Skin epidermis (tissue), 12 donors: ENCODE results near the gene IQSEC3.

Experiments used
- H3K27ac ChIP-seq, 21 experiments: fragments of 200-600 bp; sonication (generic) in 11 of 21; one replicate each; pipeline ENCODE4 v1.5.0; 2020; ENCODE audit warnings: mild to moderate bottlenecking in 3 of 21, inconsistent platforms in 2 of 21, moderate library complexity in 2 of 21
- H3K4me3 ChIP-seq, 7 experiments: fragments of 200-600 bp; sonication (generic) in 2 of 7; one replicate each; pipeline ENCODE4 v1.5.0; 2020; ENCODE audit warnings: inconsistent platforms in 2 of 7, mild to moderate bottlenecking in 2 of 7, moderate library complexity in 1 of 7

The IQSEC3 gene

DNA sequence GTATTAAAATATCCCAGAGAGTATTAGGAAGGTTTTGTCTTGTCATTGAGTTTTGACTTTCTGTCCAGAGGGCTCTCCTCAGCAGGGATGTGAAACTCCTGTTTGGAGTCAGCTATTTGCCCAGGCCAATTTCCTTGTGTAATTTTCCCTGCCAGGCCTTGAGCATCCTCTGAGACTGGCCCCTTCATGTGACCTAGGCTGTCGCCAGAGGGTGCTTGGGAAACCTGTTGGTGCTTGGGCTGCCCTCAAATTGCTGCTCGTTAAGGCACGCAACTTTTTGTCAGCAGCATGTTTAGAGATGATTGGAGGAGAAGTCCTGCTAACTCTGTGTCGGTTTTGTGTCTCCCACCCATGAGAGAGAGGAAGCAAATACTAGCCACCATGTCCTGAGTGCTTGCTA is 39.1 kb downstream of the IQSEC3 start:
- H3K4me3 ChIP-seq: no peak overlapping the region
- no peak overlapping the region for H3K27ac ChIP-seq

DNA sequence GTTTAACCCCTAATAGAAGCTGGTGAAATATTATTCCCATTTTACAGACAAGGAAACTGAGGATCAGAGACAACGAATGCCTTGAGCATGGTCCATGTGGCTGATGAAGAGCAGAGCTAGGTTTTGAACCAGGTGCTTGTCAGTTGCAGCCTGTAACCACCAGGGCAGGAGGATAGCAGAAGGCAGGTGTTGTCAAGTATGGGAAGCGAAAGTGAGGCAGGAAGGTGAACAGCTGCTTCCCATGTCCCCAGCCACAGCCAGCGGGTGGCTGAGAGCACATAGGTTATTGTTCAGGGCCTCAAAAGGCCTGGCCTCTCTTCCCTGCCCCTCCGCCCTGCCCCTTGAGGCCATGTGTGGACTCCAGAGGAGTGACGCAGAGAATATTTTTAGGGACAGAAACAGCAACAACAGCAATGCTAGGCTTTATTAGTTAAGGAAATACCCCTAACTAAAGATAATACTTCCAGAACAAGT is 39.6 kb downstream of the IQSEC3 start:
- Histone ChIP-seq H3K27ac (no peak overlapping the region), H3K4me3 (no peak overlapping the region)

DNA sequence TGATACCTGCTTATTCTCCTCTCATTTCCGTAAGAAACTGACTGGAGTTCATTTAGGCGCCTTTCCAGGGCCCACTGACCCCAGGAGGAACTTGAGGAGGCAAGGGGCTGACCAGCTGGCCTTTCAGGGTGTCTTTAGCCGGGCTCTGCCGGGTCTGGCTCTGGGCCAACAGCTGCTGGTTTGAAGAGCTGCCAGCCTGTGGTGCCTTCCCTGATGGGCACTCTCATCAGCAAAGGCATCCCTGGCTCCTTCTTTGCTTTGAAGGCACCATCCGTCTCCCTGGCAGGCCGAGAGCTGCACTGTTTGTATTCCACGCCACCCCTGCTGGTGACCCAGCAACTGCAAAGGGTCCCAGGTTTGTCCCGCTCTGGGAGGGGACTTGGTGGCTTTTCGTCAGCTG is 42.0 kb downstream of the IQSEC3 start:
- no peak overlapping the region for H3K27ac ChIP-seq
- no peak overlapping the region for H3K4me3 ChIP-seq

DNA sequence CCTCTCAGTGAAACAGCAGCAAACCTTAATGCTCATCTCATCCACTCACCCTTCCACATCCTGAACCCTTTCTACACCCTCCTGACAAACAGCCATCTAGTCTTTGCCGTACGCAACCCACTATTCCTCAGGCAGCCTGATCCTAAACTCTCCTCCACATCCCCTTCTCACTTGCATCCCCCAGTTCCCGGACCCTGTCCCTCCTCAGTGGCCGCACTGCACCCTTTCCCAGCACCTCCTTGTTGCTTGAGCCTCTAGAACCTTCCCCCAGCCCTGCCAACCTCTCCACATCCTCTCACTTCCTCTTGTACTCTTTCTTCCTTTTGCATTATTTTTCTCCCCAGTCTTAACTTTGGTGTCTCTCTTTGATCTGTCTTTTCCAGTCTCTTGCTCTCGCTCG is 42.9 kb downstream of the IQSEC3 start:
- Histone ChIP-seq H3K27ac (peak overlapping the region in 1 of 21 experiments; percentile 24), H3K4me3 (no peak overlapping the region)

DNA sequence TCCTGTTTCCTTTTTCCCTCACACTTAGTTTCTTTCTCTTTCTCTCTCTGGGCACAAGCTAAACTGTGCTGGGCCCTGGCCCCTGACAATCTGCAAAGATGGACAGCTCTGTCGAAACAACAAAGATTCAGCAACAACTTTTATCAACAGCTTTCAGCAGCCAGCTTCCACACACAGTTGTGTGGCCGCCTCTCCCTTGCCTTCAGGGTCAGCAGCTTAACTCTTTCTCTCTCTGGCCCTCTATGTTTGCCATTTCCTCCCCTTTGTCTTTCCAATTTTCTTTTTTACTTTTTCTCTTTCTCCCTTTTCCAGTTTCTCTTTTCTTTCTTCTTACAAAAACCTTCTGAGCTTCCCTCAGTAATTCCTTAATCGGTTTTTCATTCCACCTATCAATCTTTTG is 43.3 kb downstream of the IQSEC3 start:
- peak overlapping the region in 1 of 21 experiments; percentile 24 for H3K27ac ChIP-seq
- H3K4me3 ChIP-seq: no peak overlapping the region

DNA sequence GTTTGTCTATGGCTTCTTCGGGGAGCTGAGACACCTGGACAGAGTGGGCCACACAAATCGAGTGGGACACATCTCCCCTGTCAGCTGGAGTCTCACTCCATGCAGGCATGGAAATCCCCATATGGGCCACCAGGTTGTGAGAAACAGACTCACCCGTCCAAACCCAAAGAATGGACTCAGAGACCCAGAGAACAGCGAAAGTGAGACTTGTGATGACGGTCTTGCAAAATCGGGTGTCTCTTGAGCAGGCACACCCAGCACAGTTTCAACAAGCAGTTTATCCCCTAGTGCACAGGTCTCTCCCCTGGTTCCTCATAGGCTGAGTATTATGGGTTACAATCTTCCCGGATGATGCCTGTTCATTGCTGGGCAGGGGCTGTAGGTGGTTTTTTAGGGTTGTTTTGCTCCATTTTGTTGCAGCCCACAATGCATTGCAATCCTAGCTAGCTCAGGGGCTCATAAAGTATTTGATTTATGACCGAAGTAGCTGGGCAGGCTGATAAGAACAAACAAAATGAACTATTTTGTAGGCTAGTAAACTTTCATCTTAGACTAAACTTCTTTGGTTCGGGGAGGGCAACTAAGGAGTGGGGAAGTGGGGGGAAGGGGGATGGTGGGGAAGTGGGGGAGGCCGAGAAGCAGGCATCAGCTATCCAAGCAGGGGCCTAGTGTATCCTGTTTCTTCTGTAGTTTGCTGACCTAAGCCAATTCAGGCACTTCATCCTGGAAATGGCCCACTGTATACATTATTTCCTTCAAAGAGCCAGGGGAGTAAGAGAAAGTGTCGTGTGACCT is 45.3 kb downstream of the IQSEC3 start:
- Histone ChIP-seq H3K4me3 (no peak overlapping the region), H3K27ac (peak overlapping the region in 1 of 21 experiments; percentile 36)

DNA sequence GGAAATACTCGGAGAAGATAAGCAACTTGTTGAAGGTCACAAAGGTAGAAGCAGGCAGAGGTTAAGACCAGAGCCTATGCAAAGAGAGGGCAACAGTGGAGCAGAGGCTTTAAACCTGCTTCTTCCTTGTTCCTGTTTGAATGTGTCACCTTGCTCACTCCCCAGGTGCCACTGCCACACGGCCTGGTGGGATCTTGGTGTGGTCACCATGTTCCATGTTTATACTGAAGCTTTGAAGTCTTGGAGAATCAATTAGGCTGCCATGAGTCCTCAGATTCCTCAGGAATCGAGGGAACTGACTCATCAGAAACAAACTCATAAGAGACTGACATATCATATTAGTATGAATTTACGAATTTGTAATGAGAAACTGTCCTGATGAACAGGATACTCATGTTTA is 46.8 kb downstream of the IQSEC3 start:
- Histone ChIP-seq H3K4me3 (no peak overlapping the region), H3K27ac (no peak overlapping the region)

DNA sequence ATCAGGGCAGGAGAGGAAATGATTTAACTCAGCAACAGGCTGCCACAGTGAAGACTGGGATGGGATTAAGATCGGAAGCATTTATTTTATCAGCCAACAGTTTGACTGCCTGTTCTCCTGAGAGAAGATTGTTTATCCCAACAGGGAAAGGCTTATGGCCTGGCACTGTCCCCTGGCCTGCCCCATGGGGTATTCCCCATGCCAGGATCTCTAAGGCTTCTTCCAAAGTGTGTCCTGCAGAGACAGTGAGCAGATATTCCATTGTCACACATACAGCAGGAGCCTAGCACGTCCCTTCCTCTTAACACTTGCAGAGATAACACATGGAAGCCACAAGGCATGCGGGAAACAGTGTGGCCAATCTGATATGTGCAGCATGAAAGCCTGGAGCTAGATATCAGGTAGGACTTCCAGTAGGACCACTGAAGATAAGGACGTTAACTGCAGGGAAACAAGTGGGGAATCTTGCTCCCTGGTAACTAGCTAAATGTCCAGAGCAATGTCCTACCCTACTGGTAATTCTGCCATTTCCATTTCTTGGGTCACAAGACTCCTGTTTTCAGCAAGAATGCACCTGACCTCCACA is 48.2 kb downstream of the IQSEC3 start:
- Histone ChIP-seq H3K4me3 (no peak overlapping the region), H3K27ac (no peak overlapping the region)

DNA sequence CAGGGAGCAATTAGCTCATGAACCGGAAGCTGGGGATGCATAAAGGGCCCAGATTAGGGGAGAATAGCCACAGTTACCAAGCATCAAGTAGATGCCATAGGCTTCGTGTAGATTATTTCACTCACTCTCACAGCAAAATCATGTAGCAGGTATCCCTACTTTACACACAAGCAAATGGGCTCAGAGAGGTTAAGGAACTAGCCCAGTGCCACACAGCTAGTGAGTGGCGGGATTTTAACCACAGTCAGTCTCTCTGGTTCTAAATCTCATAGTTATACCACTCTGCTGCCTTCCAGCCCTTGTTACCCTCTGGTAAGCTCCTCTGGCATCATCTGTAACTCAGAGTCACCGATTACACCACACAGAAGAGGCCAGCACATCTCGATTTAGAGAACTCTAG is 49.0 kb downstream of the IQSEC3 start:
- H3K27ac ChIP-seq: no peak overlapping the region
- no peak overlapping the region for H3K4me3 ChIP-seq

DNA sequence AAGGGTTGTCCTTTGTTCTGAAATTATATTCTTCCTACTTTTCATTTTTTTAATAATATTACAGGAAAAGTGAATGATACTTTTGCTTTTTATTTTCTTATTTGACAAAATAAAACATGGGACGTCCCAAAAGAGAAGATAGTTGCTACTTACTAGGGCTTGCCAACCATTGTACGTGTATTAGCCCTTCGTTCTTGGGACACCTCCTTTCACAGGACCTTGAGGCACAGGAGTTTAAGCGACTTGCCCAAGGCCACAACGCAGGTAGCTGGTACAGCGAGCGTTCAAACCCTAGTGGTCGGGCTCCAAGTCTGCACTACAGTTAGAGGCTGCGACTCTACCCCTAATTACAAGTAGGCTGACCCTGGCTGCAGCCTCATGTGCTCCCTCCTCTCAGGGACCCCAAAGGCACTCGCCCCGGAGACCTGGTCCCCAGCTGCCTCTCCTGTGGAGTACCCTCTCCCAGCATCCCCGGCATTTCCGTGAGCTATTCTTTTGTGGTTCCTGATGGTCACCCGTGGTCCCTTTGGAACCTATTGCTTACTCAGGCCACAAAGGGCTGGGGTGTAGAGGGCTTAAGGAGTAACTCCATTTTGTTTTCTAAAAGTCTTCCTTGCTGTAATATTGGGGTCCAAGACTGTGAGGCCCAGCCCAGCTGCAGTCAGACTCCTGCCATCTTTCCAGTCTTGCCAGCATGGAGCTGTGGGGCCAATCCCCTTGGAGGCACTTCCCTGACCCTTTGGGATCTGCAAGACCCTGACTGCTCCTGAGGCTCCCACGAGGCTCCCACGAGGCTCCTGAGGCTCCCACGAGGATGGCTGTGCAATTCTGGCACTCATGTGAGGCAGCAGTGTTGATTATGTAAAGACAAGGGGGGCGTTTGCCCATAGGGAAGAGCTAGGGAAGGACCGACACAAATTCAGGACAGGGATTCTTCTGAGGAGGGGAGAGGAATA is 49.7 kb downstream of the IQSEC3 start:
- Histone ChIP-seq H3K4me3 (no peak overlapping the region), H3K27ac (no peak overlapping the region)

DNA sequence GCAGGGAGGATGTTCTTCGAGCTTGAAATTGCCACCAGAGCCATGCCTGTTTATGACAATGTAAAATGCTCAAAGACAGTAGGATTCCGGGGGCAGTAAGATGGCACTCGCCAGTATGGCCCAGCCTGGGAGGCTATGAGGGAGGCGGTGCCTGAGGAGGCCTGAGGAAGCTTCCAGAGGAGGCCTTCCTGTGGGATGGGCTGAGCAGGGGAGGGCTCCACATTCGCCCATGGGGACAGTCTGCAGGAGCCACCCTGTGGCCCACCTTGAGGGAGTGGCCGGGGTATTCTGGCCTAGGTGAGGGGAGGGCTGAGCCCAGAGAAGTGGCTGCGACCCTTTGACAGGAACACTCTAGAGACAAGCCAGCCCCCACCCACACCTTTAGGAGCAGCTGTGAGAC is 50.7 kb downstream of the IQSEC3 start:
- Histone ChIP-seq H3K27ac (no peak overlapping the region), H3K4me3 (no peak overlapping the region)

DNA sequence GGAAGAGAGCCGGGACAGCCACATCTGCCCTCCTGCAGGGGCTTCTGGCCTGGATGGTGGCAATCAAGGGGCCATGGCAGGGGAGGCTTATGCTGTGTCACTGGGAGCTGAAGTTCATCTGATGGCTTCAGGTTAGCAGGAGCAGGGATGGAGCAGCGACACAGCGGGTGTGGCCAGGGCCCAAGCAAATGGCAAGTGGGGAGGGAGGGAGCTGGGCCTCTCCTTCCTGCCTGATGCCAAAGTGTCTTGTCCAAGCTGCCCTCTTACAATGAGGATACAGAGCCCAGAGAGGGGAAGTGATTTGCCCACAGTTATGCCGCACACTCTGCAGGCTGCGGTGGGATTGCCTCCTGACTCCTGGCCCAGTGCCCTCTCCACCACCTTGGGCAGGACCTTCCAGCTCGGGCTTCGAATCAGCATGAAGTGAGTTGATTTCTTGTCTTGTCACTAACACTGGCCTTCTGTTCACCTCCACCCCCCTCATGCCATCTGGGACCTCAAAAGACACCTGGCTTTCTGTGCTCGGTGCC is 51.3 kb downstream of the IQSEC3 start:
- no peak overlapping the region for H3K4me3 ChIP-seq
- H3K27ac ChIP-seq: no peak overlapping the region

DNA sequence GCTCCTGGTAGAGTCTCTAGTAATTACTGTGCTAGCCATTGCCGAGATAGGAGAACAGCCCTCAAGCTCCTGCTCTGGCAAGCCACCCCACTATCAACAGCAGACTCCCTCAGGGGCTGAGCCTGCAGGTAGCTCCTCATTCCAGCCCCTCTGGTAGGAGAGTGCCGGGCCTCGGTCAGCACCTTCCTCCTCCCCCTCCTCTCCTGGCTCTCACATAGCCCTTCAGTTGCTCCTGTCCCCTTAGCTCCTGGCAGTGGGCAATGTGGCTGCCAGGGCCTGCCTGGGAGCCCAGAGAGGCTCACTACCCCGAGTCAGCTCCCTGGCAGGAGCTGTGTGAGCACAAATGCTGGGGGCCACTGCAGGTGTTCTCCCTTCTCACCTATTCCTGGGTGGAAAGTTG is 52.0 kb downstream of the IQSEC3 start:
- H3K27ac ChIP-seq: no peak overlapping the region
- H3K4me3 ChIP-seq: no peak overlapping the region

DNA sequence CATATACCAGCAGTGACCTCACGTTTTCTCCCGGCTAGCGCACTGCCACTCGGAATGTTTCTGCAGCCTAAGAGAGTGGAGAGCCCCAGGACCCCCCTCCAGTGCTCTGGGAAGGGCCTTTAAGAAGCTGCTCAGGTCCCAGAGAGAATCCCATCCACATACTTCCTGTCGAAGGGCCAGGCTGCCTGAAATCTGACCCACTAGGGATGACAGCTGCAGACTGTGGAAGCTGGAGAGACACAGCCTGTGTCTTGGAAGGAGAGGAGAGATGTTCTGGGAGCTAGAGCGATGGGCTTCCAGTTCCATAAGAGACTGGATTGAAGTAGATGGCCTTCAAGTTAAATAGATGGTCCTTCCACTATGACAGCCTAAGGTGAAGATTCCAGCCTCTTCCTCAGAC is 54.4 kb downstream of the IQSEC3 start:
- Histone ChIP-seq H3K4me3 (no peak overlapping the region), H3K27ac (no peak overlapping the region)

DNA sequence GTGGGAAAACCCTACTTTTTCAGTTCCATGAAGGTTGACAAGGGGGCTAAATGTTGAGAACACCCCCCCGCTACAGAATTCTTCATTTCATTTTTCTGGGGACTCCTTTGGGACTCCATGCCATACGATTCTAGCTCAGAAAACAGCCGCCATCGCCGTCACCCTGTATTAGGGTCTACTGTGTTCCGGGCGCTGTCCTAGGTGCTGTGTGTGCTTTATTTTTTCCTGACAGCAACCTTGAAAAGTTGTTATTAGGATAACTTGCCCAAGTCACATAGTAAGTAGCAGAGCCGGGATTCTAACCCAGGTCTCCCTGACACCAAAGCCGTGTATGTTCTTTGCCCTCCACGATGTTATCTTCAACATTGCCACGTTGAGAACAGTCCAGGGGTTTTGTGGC is 55.1 kb downstream of the IQSEC3 start:
- Histone ChIP-seq H3K27ac (no peak overlapping the region), H3K4me3 (no peak overlapping the region)

DNA sequence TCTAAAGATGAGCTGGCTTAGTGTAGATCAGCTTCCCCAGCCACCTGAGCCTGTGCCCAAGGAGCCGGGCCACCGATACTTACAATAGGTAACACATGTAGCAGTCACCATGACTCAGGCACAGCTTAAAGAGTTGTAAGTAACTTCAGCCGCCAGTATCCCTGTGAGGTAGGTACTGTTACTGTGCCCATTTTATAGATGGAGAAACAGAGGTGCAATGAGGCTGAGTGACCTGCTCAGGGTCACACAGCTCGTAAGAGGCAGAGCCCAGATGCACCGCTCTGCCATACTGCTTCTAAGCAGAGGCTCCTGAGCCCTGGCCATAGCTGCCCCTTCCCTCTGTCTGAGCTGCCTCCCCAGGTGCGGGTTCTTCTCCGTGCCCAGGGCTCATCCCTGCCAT is 58.5 kb downstream of the IQSEC3 start:
- Histone ChIP-seq H3K4me3 (no peak overlapping the region), H3K27ac (no peak overlapping the region)

DNA sequence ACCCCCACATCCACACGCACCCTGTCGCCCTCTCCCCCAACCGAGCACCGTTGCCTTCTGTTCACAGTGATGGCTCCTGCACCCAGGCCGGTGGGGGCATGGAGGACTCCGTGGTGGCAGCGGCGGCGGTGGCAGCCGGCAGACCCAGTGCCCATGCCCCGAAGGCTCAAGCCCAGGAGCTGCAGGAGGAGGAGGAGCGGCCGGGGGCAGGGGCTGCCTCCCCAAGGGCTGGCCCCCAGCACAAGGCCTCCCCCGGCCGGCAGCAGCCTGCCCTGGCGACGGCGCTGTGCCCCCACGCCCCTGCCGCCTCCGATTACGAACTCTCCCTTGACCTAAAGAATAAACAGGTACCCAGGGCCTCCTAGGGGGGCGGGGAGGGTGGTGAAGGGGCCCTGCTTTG is 59.0 kb downstream of the IQSEC3 start:
- no peak overlapping the region for H3K4me3 ChIP-seq
- H3K27ac ChIP-seq: no peak overlapping the region

DNA sequence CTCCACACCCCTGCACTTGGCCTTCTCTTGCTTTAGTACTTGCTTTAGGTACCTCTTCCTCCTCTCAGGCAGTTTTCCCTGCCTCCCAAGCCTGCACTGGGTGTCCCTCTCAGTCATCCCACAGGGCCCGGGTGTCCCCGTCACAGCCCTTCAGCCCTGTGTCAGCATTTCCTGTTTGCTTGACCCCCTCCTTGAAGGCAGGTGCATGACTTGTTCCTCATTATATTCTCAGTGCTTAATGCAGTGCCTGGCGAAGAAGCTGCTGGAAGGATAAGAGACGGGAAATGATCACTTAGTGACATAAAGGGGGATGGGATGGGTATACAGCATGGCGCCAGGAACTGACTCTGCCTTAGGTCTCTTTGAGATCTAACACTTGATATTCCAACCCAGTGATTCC is 61.5 kb downstream of the IQSEC3 start:
- no peak overlapping the region for H3K4me3 ChIP-seq
- H3K27ac ChIP-seq: no peak overlapping the region

DNA sequence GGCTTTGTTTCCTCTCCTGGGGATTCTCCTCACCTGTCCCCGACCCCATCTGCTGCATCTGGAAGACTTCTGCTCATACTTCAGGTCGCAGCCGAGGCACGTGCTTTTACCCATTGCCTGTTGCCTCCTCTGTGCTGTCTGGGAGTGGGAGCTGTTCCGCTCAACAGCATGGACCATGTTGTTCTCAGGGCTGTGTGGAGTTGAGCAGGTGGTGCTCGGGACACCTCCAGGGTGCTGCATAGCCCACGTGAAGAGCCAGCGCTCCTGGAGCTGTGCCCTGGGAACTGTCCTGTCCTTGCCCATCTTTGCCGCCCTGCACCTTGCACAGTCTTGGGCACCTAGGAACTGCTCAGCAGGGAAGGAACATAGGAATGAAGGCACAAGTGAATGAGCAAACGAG is 62.4 kb downstream of the IQSEC3 start:
- H3K4me3 ChIP-seq: no peak overlapping the region
- no peak overlapping the region for H3K27ac ChIP-seq

DNA sequence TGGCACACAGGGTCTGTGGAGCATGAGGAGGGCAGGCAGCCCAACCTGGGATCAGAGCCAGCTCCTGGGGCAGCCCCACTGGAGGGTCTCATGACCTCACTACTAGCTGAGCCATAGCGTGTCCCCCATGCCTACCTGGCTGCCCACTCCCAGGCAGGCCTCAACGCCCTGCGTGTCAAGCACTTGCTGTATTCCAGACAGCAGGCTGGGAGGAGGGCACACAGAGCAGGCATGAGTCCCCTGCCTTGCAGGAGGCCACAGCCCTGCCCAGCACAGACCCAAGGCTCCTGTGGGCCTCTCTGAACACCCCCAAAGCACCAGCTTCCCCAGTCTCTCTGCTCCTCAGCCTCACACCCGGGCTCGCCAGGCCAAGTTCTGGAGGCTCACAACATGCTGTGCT is 64.0 kb downstream of the IQSEC3 start:
- Histone ChIP-seq H3K4me3 (no peak overlapping the region), H3K27ac (no peak overlapping the region)
